H1 (cell line): ENCODE results near the gene SBSN. TPM values are rescaled to one million over a fixed set of nuclear protein-coding genes. Genes with fewer than 3 reads are reported as not detected.

Experiments
- CTCF ChIA-PET: fragments of 300-600 bp; sonication (Branson Sonifier 250); formaldehyde crosslinking; loops from one replicate; lab custom pipeline; 2021; ENCODE audit not compliant: partially characterized antibody; lab: Charles Lee
- POLR2A ChIA-PET: fragments of 300-600 bp; sonication (Branson Sonifier 250); formaldehyde crosslinking; loops from one replicate; lab custom pipeline; 2021; ENCODE audit warnings: inconsistent platforms; ENCODE audit not compliant: partially characterized antibody; lab: Charles Lee
- DNase-seq, 2 experiments: peaks; one replicate each; pipeline versions ENCODE4 v3.0.0 to v3.0.0-alpha.2; 2010 to 2022; ENCODE audit warnings: low spot score in 2 of 2, low read depth in 1 of 2, mixed read lengths in 1 of 2
- FAIRE-seq: peaks from 2 replicates; lab custom pipeline; 2011; peaks lifted over from hg19 to GRCh38; lab: Jason Lieb, UNC
- H2AFZ ChIP-seq: 2 replicates; pipeline ENCODE4 v1.8.1; 2012; ENCODE audit warnings: low read length, inconsistent platforms
- H2AK5ac ChIP-seq: 2 replicates; pipeline ENCODE4 v1.6.1; 2013; ENCODE audit warnings: low read depth, low read length
- H2BK120ac ChIP-seq: replicated peaks from 2 replicates; pipeline ENCODE3; 2013; ENCODE audit warnings: low read depth, low read length, inconsistent platforms
- H2BK12ac ChIP-seq: 2 replicates; pipeline ENCODE4 v1.6.1; 2013; ENCODE audit warnings: low read depth, low read length
- H2BK15ac ChIP-seq: 2 replicates; pipeline ENCODE4 v1.6.1; 2013; ENCODE audit warnings: low read length
- H2BK20ac ChIP-seq: 2 replicates; pipeline ENCODE4 v1.6.1; 2013; ENCODE audit warnings: low read length
- H2BK5ac ChIP-seq: 2 replicates; pipeline ENCODE4 v1.6.1; 2013; ENCODE audit warnings: low read depth, low read length
- H3K14ac ChIP-seq: 2 replicates; pipeline ENCODE4 v1.6.1; 2013; ENCODE audit warnings: inconsistent platforms; ENCODE audit not compliant: insufficient read length
- H3K18ac ChIP-seq: 2 replicates; pipeline ENCODE4 v1.6.1; 2013; ENCODE audit warnings: low read length; ENCODE audit errors: extremely low read depth
- H3K23ac ChIP-seq: 2 replicates; pipeline ENCODE4 v1.6.1; 2013; ENCODE audit warnings: inconsistent platforms; ENCODE audit not compliant: insufficient read length
- H3K23me2 ChIP-seq: 2 replicates; pipeline ENCODE4 v1.6.1; 2013; ENCODE audit warnings: low read depth, low read length
- H3K27ac ChIP-seq: 2 replicates; pipeline ENCODE4 v1.6.1; 2011; ENCODE audit warnings: low read depth, low read length, inconsistent platforms
- H3K27me3 ChIP-seq, 4 experiments: replicated peaks in 1 of 4; 1 replicate in 1 of 4; 2 replicates in 3 of 4; pipeline versions ENCODE4 v1.6.1 to v1.8.1; 2011 to 2013; ENCODE audit warnings: low read length in 3 of 4, mild to moderate bottlenecking in 3 of 4, inconsistent platforms in 2 of 4, mixed read lengths in 2 of 4, moderate library complexity in 1 of 4; ENCODE audit not compliant: control insufficient read depth in 3 of 4, insufficient read depth in 3 of 4; ENCODE audit errors: extremely low read depth in 1 of 4
- H3K36me3 ChIP-seq, 4 experiments: 2 replicates each; pipeline versions ENCODE4 v1.6.1 to v1.8.1; 2011 to 2013; ENCODE audit warnings: mild to moderate bottlenecking in 4 of 4, low read length in 3 of 4, moderate library complexity in 2 of 4, control low read depth in 1 of 4, inconsistent platforms in 1 of 4; ENCODE audit not compliant: insufficient read depth in 4 of 4, control insufficient read depth in 2 of 4
- H3K4ac ChIP-seq: replicated peaks from 2 replicates; pipeline ENCODE3; 2013; ENCODE audit warnings: low read length, low read depth, mixed read lengths, inconsistent platforms; ENCODE audit not compliant: insufficient read length
- H3K4me1 ChIP-seq, 4 experiments: replicated peaks in 1 of 4; 1 replicate in 1 of 4; 2 replicates in 3 of 4; pipeline versions ENCODE4 v1.6.1 to v1.8.1; 2011 to 2013; ENCODE audit warnings: low read length in 3 of 4, inconsistent platforms in 2 of 4, mixed read lengths in 1 of 4; ENCODE audit not compliant: insufficient read depth in 4 of 4, control insufficient read depth in 3 of 4
- H3K4me2 ChIP-seq, 2 experiments: 2 replicates each; pipeline versions ENCODE4 v1.6.1 to v1.8.1; 2011 to 2013; ENCODE audit warnings: low read depth in 2 of 2, low read length in 2 of 2, control low read depth in 1 of 2, inconsistent platforms in 1 of 2, mild to moderate bottlenecking in 1 of 2; ENCODE audit not compliant: insufficient read depth in 1 of 2
- H3K4me3 ChIP-seq, 4 experiments: fragments of 200-600, 300-600 bp in 1 of 4; sonication (generic), shearing (Covaris generic), sonication (Bioruptor Twin) in 1 of 4; 2 replicates each; pipeline versions ENCODE4 v1.5.1 to v1.8.1; 2011 to 2016; ENCODE audit warnings: low read length in 4 of 4, low read depth in 3 of 4, control low read depth in 2 of 4, inconsistent platforms in 2 of 4, mild to moderate bottlenecking in 2 of 4, mixed read lengths in 1 of 4, moderate library complexity in 1 of 4; ENCODE audit not compliant: insufficient read depth in 2 of 4; ENCODE audit errors: extremely low read depth in 1 of 4
- H3K56ac ChIP-seq: replicated peaks from 2 replicates; pipeline ENCODE3; 2013; ENCODE audit warnings: low read depth, mild to moderate bottlenecking, mixed read lengths, low read length, inconsistent platforms; ENCODE audit not compliant: insufficient read length
- H3K79me1 ChIP-seq: 2 replicates; pipeline ENCODE4 v1.6.1; 2013; ENCODE audit warnings: low read depth, low read length, control low read depth
- H3K79me2 ChIP-seq, 2 experiments: 2 replicates each; pipeline versions ENCODE4 v1.6.1 to v1.8.1; 2012 to 2013; ENCODE audit warnings: low read length in 2 of 2, mild to moderate bottlenecking in 2 of 2, inconsistent platforms in 1 of 2; ENCODE audit not compliant: insufficient read depth in 2 of 2, control insufficient read depth in 1 of 2
- H3K9ac ChIP-seq, 4 experiments: replicated peaks in 1 of 4; 1 replicate in 1 of 4; 2 replicates in 3 of 4; pipeline versions ENCODE4 v1.6.1 to v1.8.1; 2011 to 2013; ENCODE audit warnings: low read depth in 3 of 4, low read length in 3 of 4, control low read depth in 2 of 4, mild to moderate bottlenecking in 2 of 4, moderate library complexity in 2 of 4, inconsistent platforms in 1 of 4; ENCODE audit errors: extremely low read depth in 1 of 4
- H3K9me3 ChIP-seq, 2 experiments: 2 replicates each; pipeline versions ENCODE4 v1.6.1 to v1.8.1; 2012 to 2013; ENCODE audit warnings: mild to moderate bottlenecking in 2 of 2, moderate library complexity in 2 of 2, control low read depth in 1 of 2, inconsistent platforms in 1 of 2, low read depth in 1 of 2, low read length in 1 of 2, mixed read lengths in 1 of 2; ENCODE audit not compliant: insufficient read depth in 2 of 2
- H4K20me1 ChIP-seq, 2 experiments: replicated peaks in 1 of 2; 2 replicates each; pipeline versions ENCODE3 to v1.8.1; 2011 to 2013; ENCODE audit warnings: inconsistent platforms in 2 of 2, low read length in 2 of 2, mild to moderate bottlenecking in 1 of 2; ENCODE audit not compliant: insufficient read depth in 2 of 2, control insufficient read depth in 1 of 2
- H4K5ac ChIP-seq: 2 replicates; pipeline ENCODE4 v1.6.1; 2013; ENCODE audit warnings: low read length, low read depth, mixed read lengths, inconsistent platforms; ENCODE audit not compliant: insufficient read length
- H4K8ac ChIP-seq: 2 replicates; pipeline ENCODE4 v1.8.0; 2013; ENCODE audit warnings: mild to moderate bottlenecking, moderate library complexity, low read length, inconsistent platforms; ENCODE audit not compliant: insufficient read depth; ENCODE audit errors: extremely low read depth
- H4K91ac ChIP-seq: replicated peaks from 2 replicates; pipeline ENCODE3; 2013; ENCODE audit warnings: low read length, mixed read lengths, inconsistent platforms; ENCODE audit not compliant: insufficient read length
- CHD1 ChIP-seq: IDR thresholded peaks from 2 replicates; pipeline ENCODE4 v1.6.1; 2012; ENCODE audit warnings: low read depth, low read length, improper control_type of control experiment
- CTBP2 ChIP-seq: IDR thresholded peaks from 2 replicates; pipeline ENCODE4 v1.7.0; 2011; ENCODE audit warnings: borderline replicate concordance, mild to moderate bottlenecking, moderate library complexity, mixed read lengths, low read length; ENCODE audit not compliant: insufficient read depth, insufficient read length
- CTCF ChIP-seq, 3 experiments: IDR thresholded peaks; 1 replicate in 2 of 3; 2 replicates in 1 of 3; pipeline versions ENCODE4 v1.5.1 to v1.6.1; 2011; ENCODE audit warnings: low read length in 3 of 3, mild to moderate bottlenecking in 3 of 3, inconsistent platforms in 2 of 3, low read depth in 1 of 3, moderate library complexity in 1 of 3; ENCODE audit not compliant: insufficient read depth in 1 of 3; ENCODE audit errors: control extremely low read depth in 1 of 3
- E2F6 ChIP-seq: IDR thresholded peaks from 2 replicates; pipeline ENCODE4 v1.6.1; 2012; ENCODE audit warnings: inconsistent platforms
- FOSL1 ChIP-seq: IDR thresholded peaks from 2 replicates; pipeline ENCODE4 v1.6.1; 2011; ENCODE audit warnings: mild to moderate bottlenecking, low read depth, low read length, moderate library complexity; ENCODE audit not compliant: insufficient read depth
- POU5F1 ChIP-seq: IDR thresholded peaks from 2 replicates; pipeline ENCODE4 v1.6.1; 2011; ENCODE audit warnings: low read depth, mild to moderate bottlenecking, low read length, moderate library complexity
- WGBS, 2 experiments: shearing (Covaris generic) in 1 of 2; methylation state at CpG; one replicate each; pipeline versions ENCODE4 v1.1.6 to v1.1.7; 2013 to 2015; ENCODE audit warnings: low lambda C conversion rate in 2 of 2, mixed read lengths in 2 of 2, inconsistent platforms in 1 of 2, low coverage in 1 of 2, missing lambda C conversion rate in 1 of 2; ENCODE audit not compliant: insufficient replicate concordance in 2 of 2, insufficient coverage in 1 of 2, insufficient read length in 1 of 2; ENCODE audit errors: extremely low coverage in 1 of 2, missing lambda C conversion rate in 1 of 2; 5-methylcytosine and 5-hydroxymethylcytosine counted together
- polyA plus RNA-seq, 7 experiments: library from polyadenylated mRNA; depleted of rRNA in 3 of 7; stranded (reverse) in 5 of 7; unstranded in 2 of 7; fragments of >200 nt in 5 of 7; fragments of 200-250 nt in 2 of 7; gene quantifications; 1 replicate in 5 of 7; 2 replicates in 1 of 7; 4 replicates in 1 of 7; pipeline versions ENCODE4 v1.2.1 to v1.2.3, GENCODE V29; 2011 to 2013; ENCODE audit warnings: missing spikeins in 2 of 7, mixed read lengths in 2 of 7
- total RNA-seq: library from RNA; stranded (reverse); fragmentation: NEBNext Ultra II Directional; extraction: Animal tissue kit (Norgen Biotek cat#: 25700); gene quantifications from 2 replicates; pipeline ENCODE4 v1.2.1, GENCODE V29; 2021

SBSN gene
- total and polyA plus RNA-seq, 2 of the 8 experiments (the other 6 are each of a cell fraction or from before 2014, with no cell fraction given), result not detected

- 87% methylated on average over 8 of the region's 8 CpGs; no CpG with 5 or more reads in 1 of the 2 experiments for WGBS, 2 experiments
- Histone ChIP-seq H3K23me2 (peaks cover 10% of the 10 kb centered on the region; the same call in 1 of the 2 replicates), H3K23ac (no peak overlapping the region), H2BK15ac (no peak overlapping the region), H3K56ac (no peak overlapping the region), H3K18ac (no peak overlapping the region), H4K5ac (no peak overlapping the region), H4K8ac (no peak overlapping the region), H3K4ac (no peak overlapping the region), H2BK20ac (no peak overlapping the region), H3K4me2 (peak overlapping the region; percentile 84 to 88), H2AFZ (no peak overlapping the region), H3K14ac (no peak overlapping the region), H3K9ac (peak overlapping the region in 2 of 4 experiments; percentile 85; a peak in 3 of 7 replicates), H3K36me3 (peaks cover 3 to 18% (median 9%) of the 10 kb centered on the region in 4 experiments; a peak in 6 of 8 replicates), H3K79me2 (peaks cover 0 to 31% of the 10 kb centered on the region in 2 experiments; a peak in 2 of 4 replicates), H3K4me1 (peaks cover 0 to 13% (median 2%) of the 10 kb centered on the region in 4 experiments; a peak in 3 of 7 replicates), H3K79me1 (peaks cover 18% of the 10 kb centered on the region; the same call in 1 of the 2 replicates), H2AK5ac (no peak overlapping the region; the same call in 1 of the 2 replicates), H3K9me3 (no peaks in the 10 kb centered on the region), H3K27ac (no peak overlapping the region), H4K20me1 (peaks cover 4 to 15% of the 10 kb centered on the region in 2 experiments), H2BK120ac (no peak overlapping the region), H3K27me3 (no peaks in the 10 kb centered on the region), H4K91ac (peak overlapping the region; percentile 56), H2BK12ac (no peak overlapping the region), H3K4me3 (peak overlapping the region; percentile 88 to 97 (median 94); a peak in 7 of 8 replicates), H2BK5ac (no peak overlapping the region)
- ChIA-PET CTCF (interaction anchor here (0.5 to 4.5 kb wide), 5 partner anchors 37 to 263 kb away, joined by 3 to 65 read pairs (median 3); no protein-coding TSS in a partner anchor), POLR2A (interaction anchor here (0.6 to 1.7 kb wide), 2 partner anchors 36 to 43 kb away, joined by 5 read pairs; no protein-coding TSS in a partner anchor)
- FAIRE-seq, result no peak
- DNase-seq, result no peak
- TF ChIP-seq POU5F1 (no peak), E2F6 (no peak), CTCF (IDR thresholded peaks at IDR 0.05; ENCODE audit: control extremely low read depth in 1 of 3, insufficient read depth in 1 of 3, low read depth in 1 of 3, low read length in 3 of 3) (no peak), CHD1 (no peak), CTBP2 (no peak), FOSL1 (no peak)
Measured at GRCh38 chr19:35546532-35546931, 18.4 kb upstream of the SBSN start.
